Measurements from ENCODE around the gene COL9A3. TPM values are rescaled to one million over a fixed set of nuclear protein-coding genes. Genes with fewer than 3 reads are reported as not detected.

COL9A3 gene
- total RNA-seq, 3 donors from 2014 or later (not counting 1 experiment from before 2014, with no cell fraction given) = 1.9 TPM; not detected in 2

- intact Hi-C loops (cut with micrococcal nuclease) = no loop called here
- no peak overlapping the region for H3K27ac Mint-ChIP-seq
- H3K36me3 ChIP-seq (ENCODE audit: control insufficient read depth, insufficient read depth, low read length) = no peaks in the 10 kb centered on the region
- 89% methylated on average over 12 of the region's 14 CpGs for WGBS (ENCODE audit: insufficient coverage)
- no peak for TF ChIP-seq CTCF (IDR thresholded peaks at IDR 0.05)
- H3K4me3 Mint-ChIP-seq = no peak overlapping the region
- no peaks in the 10 kb centered on the region for H3K4me1 Mint-ChIP-seq
- no peaks in the 10 kb centered on the region for H3K9me3 ChIP-seq (ENCODE audit: control insufficient read depth, insufficient read depth, low read length)
- H3K9me3 Mint-ChIP-seq = no peaks in the 10 kb centered on the region
- H3K36me3 Mint-ChIP-seq = no peaks in the 10 kb centered on the region
- peaks cover 19% of the 10 kb centered on the region for H3K4me1 ChIP-seq (ENCODE audit: control insufficient read depth, insufficient read depth, low read length)
- H3K27ac ChIP-seq (ENCODE audit: low read length) = no peak overlapping the region
- ATAC-seq (no peak), DNase-seq (no peak)
- no peaks in the 10 kb centered on the region for H3K27me3 Mint-ChIP-seq (ENCODE audit: low read depth in 2 of 2)
- H3K27me3 ChIP-seq (ENCODE audit: control insufficient read depth, insufficient read depth, low read length) = no peaks in the 10 kb centered on the region
- H3K4me3 ChIP-seq (ENCODE audit: low read length) = no peak overlapping the region
Observed at GRCh38 chr20:62830251-62830650, 13.4 kb downstream of the COL9A3 start.

- H3K9me3 Mint-ChIP-seq = no peaks in the 10 kb centered on the region
- no peak overlapping the region for H3K4me3 Mint-ChIP-seq
- Histone ChIP-seq H3K27me3 (ENCODE audit: control insufficient read depth, insufficient read depth, low read length) (no peaks in the 10 kb centered on the region), H3K36me3 (ENCODE audit: control insufficient read depth, insufficient read depth, low read length) (no peaks in the 10 kb centered on the region), H3K4me3 (ENCODE audit: low read length) (no peak overlapping the region), H3K9me3 (ENCODE audit: control insufficient read depth, insufficient read depth, low read length) (no peaks in the 10 kb centered on the region), H3K27ac (ENCODE audit: low read length) (no peak overlapping the region), H3K4me1 (ENCODE audit: control insufficient read depth, insufficient read depth, low read length) (peaks cover 14% of the 10 kb centered on the region)
- no peaks in the 10 kb centered on the region for H3K27me3 Mint-ChIP-seq (ENCODE audit: low read depth in 2 of 2)
- H3K27ac Mint-ChIP-seq = no peak overlapping the region
- no peak for TF ChIP-seq CTCF (IDR thresholded peaks at IDR 0.05)
- no peaks in the 10 kb centered on the region for H3K4me1 Mint-ChIP-seq
- no peaks in the 10 kb centered on the region for H3K36me3 Mint-ChIP-seq
- WGBS (ENCODE audit: insufficient coverage) = 94% methylated on average over 22 of the region's 22 CpGs
- no peak for DNase-seq
- ATAC-seq = no peak
- intact Hi-C loops (cut with micrococcal nuclease) = no loop called here
Observed at GRCh38 chr20:62830821-62831220, 14.0 kb downstream of the COL9A3 start.

GRCh38 chr20:62831361-62831788 lies 14.5 kb downstream of the COL9A3 start:
- intact Hi-C loops (cut with micrococcal nuclease) = no loop called here
- Histone ChIP-seq H3K27me3 (ENCODE audit: control insufficient read depth, insufficient read depth, low read length) (no peaks in the 10 kb centered on the region), H3K9me3 (ENCODE audit: control insufficient read depth, insufficient read depth, low read length) (no peaks in the 10 kb centered on the region), H3K36me3 (ENCODE audit: control insufficient read depth, insufficient read depth, low read length) (no peaks in the 10 kb centered on the region), H3K4me1 (ENCODE audit: control insufficient read depth, insufficient read depth, low read length) (peaks cover 14% of the 10 kb centered on the region), H3K27ac (ENCODE audit: low read length) (no peak overlapping the region), H3K4me3 (ENCODE audit: low read length) (no peak overlapping the region)
- ATAC-seq = no peak
- Mint-ChIP-seq H3K27ac (no peak overlapping the region), H3K36me3 (no peaks in the 10 kb centered on the region), H3K4me3 (no peak overlapping the region), H3K9me3 (no peaks in the 10 kb centered on the region), H3K27me3 (ENCODE audit: low read depth in 2 of 2) (no peaks in the 10 kb centered on the region), H3K4me1 (no peaks in the 10 kb centered on the region)
- 93% methylated on average over 10 of the region's 10 CpGs for WGBS (ENCODE audit: insufficient coverage)
- no peak for TF ChIP-seq CTCF (IDR thresholded peaks at IDR 0.05)
- no peak for DNase-seq

- no peaks in the 10 kb centered on the region for H3K9me3 ChIP-seq (ENCODE audit: control insufficient read depth, insufficient read depth, low read length)
- Mint-ChIP-seq H3K36me3 (no peaks in the 10 kb centered on the region), H3K4me1 (no peaks in the 10 kb centered on the region), H3K9me3 (no peaks in the 10 kb centered on the region), H3K27me3 (ENCODE audit: low read depth in 2 of 2) (no peaks in the 10 kb centered on the region), H3K27ac (no peak overlapping the region), H3K4me3 (no peak overlapping the region)
- intact Hi-C loops (cut with micrococcal nuclease) = no loop called here
- H3K27me3 ChIP-seq (ENCODE audit: control insufficient read depth, insufficient read depth, low read length) = no peaks in the 10 kb centered on the region
- peaks cover 14% of the 10 kb centered on the region for H3K4me1 ChIP-seq (ENCODE audit: control insufficient read depth, insufficient read depth, low read length)
- 93% methylated on average over 10 of the region's 10 CpGs for WGBS (ENCODE audit: insufficient coverage)
- no peak for ATAC-seq
- no peak overlapping the region for H3K4me3 ChIP-seq (ENCODE audit: low read length)
- no peak for DNase-seq
- H3K36me3 ChIP-seq (ENCODE audit: control insufficient read depth, insufficient read depth, low read length) = no peaks in the 10 kb centered on the region
- TF ChIP-seq CTCF (IDR thresholded peaks at IDR 0.05) = no peak
- no peak overlapping the region for H3K27ac ChIP-seq (ENCODE audit: low read length)
Observed at GRCh38 chr20:62831854-62832211, 15.0 kb downstream of the COL9A3 start.

Data from natural killer cell (primary cell).